ENCODE results near the gene CD22. TPM values are rescaled to one million over a fixed set of nuclear protein-coding genes. Genes with fewer than 3 reads are reported as not detected.

CD22 gene
- total RNA-seq, 1 experiment from 2014 or later, result not detected

DNA sequence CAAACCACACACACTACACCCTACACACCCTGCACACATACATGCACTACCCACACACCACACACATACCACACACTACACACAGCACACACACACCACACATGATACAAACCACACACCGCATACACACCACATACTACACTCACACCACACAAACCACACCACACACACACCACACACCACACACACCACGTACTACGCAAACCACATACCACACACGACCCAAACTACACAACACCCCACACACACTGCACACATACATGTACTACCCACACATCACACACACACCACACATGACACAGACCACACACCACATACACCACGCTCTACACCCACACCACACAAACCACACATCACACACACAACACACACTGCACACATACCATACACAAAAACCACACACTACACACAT is 30.4 kb upstream of the CD22 start:
- no TSS peak for BruUV-seq (replicated peaks)
- CTCF ChIA-PET, result no interaction called here
- H3K27ac ChIP-seq (ENCODE audit: low read depth, low read length, poor library complexity, severe bottlenecking), result no peak overlapping the region
- no peaks in the 10 kb centered on the region for H3K4me1 ChIP-seq (ENCODE audit: insufficient read depth, low read length, poor library complexity, severe bottlenecking)
- TF ChIP-seq, protein P1, sequence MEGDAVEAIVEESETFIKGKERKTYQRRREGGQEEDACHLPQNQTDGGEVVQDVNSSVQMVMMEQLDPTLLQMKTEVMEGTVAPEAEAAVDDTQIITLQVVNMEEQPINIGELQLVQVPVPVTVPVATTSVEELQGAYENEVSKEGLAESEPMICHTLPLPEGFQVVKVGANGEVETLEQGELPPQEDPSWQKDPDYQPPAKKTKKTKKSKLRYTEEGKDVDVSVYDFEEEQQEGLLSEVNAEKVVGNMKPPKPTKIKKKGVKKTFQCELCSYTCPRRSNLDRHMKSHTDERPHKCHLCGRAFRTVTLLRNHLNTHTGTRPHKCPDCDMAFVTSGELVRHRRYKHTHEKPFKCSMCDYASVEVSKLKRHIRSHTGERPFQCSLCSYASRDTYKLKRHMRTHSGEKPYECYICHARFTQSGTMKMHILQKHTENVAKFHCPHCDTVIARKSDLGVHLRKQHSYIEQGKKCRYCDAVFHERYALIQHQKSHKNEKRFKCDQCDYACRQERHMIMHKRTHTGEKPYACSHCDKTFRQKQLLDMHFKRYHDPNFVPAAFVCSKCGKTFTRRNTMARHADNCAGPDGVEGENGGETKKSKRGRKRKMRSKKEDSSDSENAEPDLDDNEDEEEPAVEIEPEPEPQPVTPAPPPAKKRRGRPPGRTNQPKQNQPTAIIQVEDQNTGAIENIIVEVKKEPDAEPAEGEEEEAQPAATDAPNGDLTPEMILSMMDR (conservative IDR thresholded peaks at IDR 0.05; ENCODE audit: low read depth, low read length), result no peak
- TF ChIP-seq EZH2 (IDR thresholded peaks at IDR 0.05; ENCODE audit: borderline replicate concordance, low read depth, low read length, poor library complexity, severe bottlenecking), result no peak
- H3K36me3 ChIP-seq (ENCODE audit: insufficient read depth, low read length, poor library complexity, severe bottlenecking), result no peaks in the 10 kb centered on the region
- no peak for DNase-seq (ENCODE audit: low spot score)
- H3K27me3 ChIP-seq (replicated peaks; ENCODE audit: insufficient read depth, low read depth, low read length, poor library complexity), result peaks cover 13% of the 10 kb centered on the region
- H3K4me3 ChIP-seq (ENCODE audit: low read depth, low read length, poor library complexity, severe bottlenecking), result no peak overlapping the region
- intact Hi-C loops (cut with micrococcal nuclease; ENCODE audit: unreplicated experiment), result no loop called here
- H3K9me3 ChIP-seq (ENCODE audit: low read depth, low read length, poor library complexity, severe bottlenecking), result no peaks in the 10 kb centered on the region
- POLR2A ChIA-PET (ENCODE audit: low non-redundant PET), result no interaction called here

DNA sequence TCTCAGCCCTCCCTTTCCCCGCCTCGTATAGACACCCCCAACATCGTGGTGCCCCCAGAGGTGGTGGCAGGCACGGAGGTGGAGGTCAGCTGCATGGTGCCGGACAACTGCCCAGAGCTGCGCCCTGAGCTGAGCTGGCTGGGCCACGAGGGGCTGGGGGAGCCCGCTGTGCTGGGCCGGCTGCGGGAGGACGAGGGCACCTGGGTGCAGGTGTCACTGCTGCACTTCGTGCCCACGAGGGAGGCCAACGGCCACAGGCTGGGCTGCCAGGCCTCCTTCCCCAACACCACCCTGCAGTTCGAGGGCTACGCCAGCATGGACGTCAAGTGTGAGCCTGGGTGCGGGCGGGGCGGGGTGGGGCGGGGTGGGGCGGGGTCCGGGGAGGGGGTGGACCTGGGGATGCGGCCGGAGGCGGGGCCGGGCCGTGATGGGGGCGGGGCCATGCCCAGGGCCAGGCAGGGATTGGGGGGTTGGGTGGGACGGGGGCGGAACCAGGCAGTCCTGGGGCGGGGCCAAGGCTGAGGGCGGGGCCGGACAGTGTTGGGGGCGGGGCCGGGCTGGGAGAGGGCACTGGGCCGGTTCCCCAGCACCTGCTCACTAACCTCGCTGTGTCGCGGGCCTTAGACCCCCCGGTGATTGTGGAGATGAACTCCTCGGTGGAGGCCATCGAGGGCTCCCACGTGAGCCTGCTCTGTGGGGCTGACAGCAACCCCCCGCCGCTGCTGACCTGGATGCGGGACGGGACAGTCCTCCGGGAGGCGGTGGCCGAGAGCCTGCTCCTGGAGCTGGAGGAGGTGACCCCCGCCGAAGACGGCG is 29.3 kb upstream of the CD22 start:
- BruUV-seq (replicated peaks), result no TSS peak
- TF ChIP-seq EZH2 (IDR thresholded peaks at IDR 0.05; ENCODE audit: borderline replicate concordance, low read depth, low read length, poor library complexity, severe bottlenecking), result no peak
- TF ChIP-seq, protein P1 (conservative IDR thresholded peaks at IDR 0.05; ENCODE audit: low read depth, low read length), result no peak
- intact Hi-C loops (cut with micrococcal nuclease; ENCODE audit: unreplicated experiment), result no loop called here
- Histone ChIP-seq H3K27ac (ENCODE audit: low read depth, low read length, poor library complexity, severe bottlenecking) (no peak overlapping the region), H3K4me3 (ENCODE audit: low read depth, low read length, poor library complexity, severe bottlenecking) (no peak overlapping the region), H3K27me3 (replicated peaks; ENCODE audit: insufficient read depth, low read depth, low read length, poor library complexity) (peaks cover 2% of the 10 kb centered on the region), H3K36me3 (ENCODE audit: insufficient read depth, low read length, poor library complexity, severe bottlenecking) (no peaks in the 10 kb centered on the region), H3K4me1 (ENCODE audit: insufficient read depth, low read length, poor library complexity, severe bottlenecking) (no peaks in the 10 kb centered on the region), H3K9me3 (ENCODE audit: low read depth, low read length, poor library complexity, severe bottlenecking) (no peaks in the 10 kb centered on the region)
- DNase-seq (ENCODE audit: low spot score), result no peak
- CTCF ChIA-PET, result no interaction called here
- POLR2A ChIA-PET (ENCODE audit: low non-redundant PET), result no interaction called here

DNA sequence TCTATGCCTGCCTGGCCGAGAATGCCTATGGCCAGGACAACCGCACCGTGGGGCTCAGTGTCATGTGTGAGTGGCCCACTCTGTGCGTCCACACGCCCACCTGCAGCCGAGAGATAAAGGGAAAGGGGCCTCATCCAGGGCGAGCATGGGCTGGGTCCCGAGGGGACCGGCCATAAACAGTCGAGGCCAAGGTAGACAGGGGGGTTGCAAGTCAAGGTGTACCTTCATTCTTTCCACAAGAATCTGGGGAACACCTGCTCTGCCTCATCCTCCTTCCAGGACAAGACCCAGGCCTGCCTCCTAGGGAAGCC is 28.7 kb upstream of the CD22 start:
- no peaks in the 10 kb centered on the region for H3K9me3 ChIP-seq (ENCODE audit: low read depth, low read length, poor library complexity, severe bottlenecking)
- no peaks in the 10 kb centered on the region for H3K27me3 ChIP-seq (replicated peaks; ENCODE audit: insufficient read depth, low read depth, low read length, poor library complexity)
- no peaks in the 10 kb centered on the region for H3K36me3 ChIP-seq (ENCODE audit: insufficient read depth, low read length, poor library complexity, severe bottlenecking)
- H3K27ac ChIP-seq (ENCODE audit: low read depth, low read length, poor library complexity, severe bottlenecking), result no peak overlapping the region
- CTCF ChIA-PET, result no interaction called here
- no TSS peak for BruUV-seq (replicated peaks)
- H3K4me3 ChIP-seq (ENCODE audit: low read depth, low read length, poor library complexity, severe bottlenecking), result no peak overlapping the region
- POLR2A ChIA-PET (ENCODE audit: low non-redundant PET), result no interaction called here
- intact Hi-C loops (cut with micrococcal nuclease; ENCODE audit: unreplicated experiment), result no loop called here
- TF ChIP-seq, protein P1 (conservative IDR thresholded peaks at IDR 0.05; ENCODE audit: low read depth, low read length), result no peak
- TF ChIP-seq EZH2 (IDR thresholded peaks at IDR 0.05; ENCODE audit: borderline replicate concordance, low read depth, low read length, poor library complexity, severe bottlenecking), result no peak
- DNase-seq (ENCODE audit: low spot score), result no peak
- H3K4me1 ChIP-seq (ENCODE audit: insufficient read depth, low read length, poor library complexity, severe bottlenecking), result no peaks in the 10 kb centered on the region
